H1 (cell line): ENCODE data around the gene PURB. TPM values are rescaled to one million over a fixed set of nuclear protein-coding genes. Genes with fewer than 3 reads are reported as not detected.

Source experiments
- BCL11A ChIP-seq, 2 experiments: IDR thresholded peaks; one replicate each; pipeline ENCODE4 v1.6.1; 2011; ENCODE audit warnings: low read depth in 2 of 2, low read length in 2 of 2, mild to moderate bottlenecking in 2 of 2
- CHD7 ChIP-seq: fragments of 300-600 bp; sonication (generic); IDR thresholded peaks from 2 replicates; pipeline ENCODE4 v1.7.1; 2012; ENCODE audit warnings: low read length, moderate library complexity, mild to moderate bottlenecking, inconsistent platforms; ENCODE audit not compliant: insufficient replicate concordance
- FOSL1 ChIP-seq: IDR thresholded peaks from 2 replicates; pipeline ENCODE4 v1.6.1; 2011; ENCODE audit warnings: mild to moderate bottlenecking, low read depth, low read length, moderate library complexity; ENCODE audit not compliant: insufficient read depth
- SRF ChIP-seq: IDR thresholded peaks from 2 replicates; pipeline ENCODE4 v1.6.1; 2011; ENCODE audit warnings: mild to moderate bottlenecking, low read depth, low read length, moderate library complexity
- polyA plus RNA-seq, 7 experiments: library from polyadenylated mRNA; depleted of rRNA in 3 of 7; stranded (reverse) in 5 of 7; unstranded in 2 of 7; fragments of >200 nt in 5 of 7; fragments of 200-250 nt in 2 of 7; gene quantifications; 1 replicate in 5 of 7; 2 replicates in 1 of 7; 4 replicates in 1 of 7; pipeline versions ENCODE4 v1.2.1 to v1.2.3, GENCODE V29; 2011 to 2013; ENCODE audit warnings: missing spikeins in 2 of 7, mixed read lengths in 2 of 7
- total RNA-seq: library from RNA; stranded (reverse); fragmentation: NEBNext Ultra II Directional; extraction: Animal tissue kit (Norgen Biotek cat#: 25700); gene quantifications from 2 replicates; pipeline ENCODE4 v1.2.1, GENCODE V29; 2021

Gene PURB
- total and polyA plus RNA-seq, 2 of the 8 experiments (the other 6 are each of a cell fraction or from before 2014, with no cell fraction given) = 3.3 to 22.7 TPM

DNA sequence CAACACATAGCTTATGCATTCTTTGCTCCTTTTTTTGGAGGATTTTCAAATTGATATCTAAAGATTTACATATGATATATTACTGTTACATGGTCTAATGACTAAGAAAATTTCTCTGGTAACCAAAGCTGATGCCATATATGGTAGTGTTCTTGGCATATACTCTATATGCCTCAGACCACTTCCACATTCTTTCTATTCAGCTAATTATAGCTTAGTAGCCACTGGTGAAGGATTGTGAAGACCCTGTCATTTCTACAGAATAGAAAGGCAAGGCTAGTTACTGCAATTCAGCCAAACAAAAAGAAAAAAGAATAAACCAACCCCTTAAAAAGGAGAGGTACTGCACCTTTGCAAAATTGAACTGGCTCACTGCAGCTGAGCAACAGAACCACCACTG is 3.7 kb downstream of the PURB start (continued):
- TF ChIP-seq CHD7 = no peak
- TF ChIP-seq FOSL1 = no peak
- TF ChIP-seq SRF = peak; percentile 84
- no peak for TF ChIP-seq BCL11A (IDR thresholded peaks at IDR 0.05; ENCODE audit: low read depth in 2 of 2, low read length in 2 of 2)
- TF ChIP-seq, all 59 proteins: peak for 1
